ENCODE data around the gene LRRC59.
"Not testable (repeated sequence)": the region's sequence is repeated elsewhere in the genome, so short reads cannot be mapped to it uniquely, and the experiment has no call there.

LRRC59 gene

DNA sequence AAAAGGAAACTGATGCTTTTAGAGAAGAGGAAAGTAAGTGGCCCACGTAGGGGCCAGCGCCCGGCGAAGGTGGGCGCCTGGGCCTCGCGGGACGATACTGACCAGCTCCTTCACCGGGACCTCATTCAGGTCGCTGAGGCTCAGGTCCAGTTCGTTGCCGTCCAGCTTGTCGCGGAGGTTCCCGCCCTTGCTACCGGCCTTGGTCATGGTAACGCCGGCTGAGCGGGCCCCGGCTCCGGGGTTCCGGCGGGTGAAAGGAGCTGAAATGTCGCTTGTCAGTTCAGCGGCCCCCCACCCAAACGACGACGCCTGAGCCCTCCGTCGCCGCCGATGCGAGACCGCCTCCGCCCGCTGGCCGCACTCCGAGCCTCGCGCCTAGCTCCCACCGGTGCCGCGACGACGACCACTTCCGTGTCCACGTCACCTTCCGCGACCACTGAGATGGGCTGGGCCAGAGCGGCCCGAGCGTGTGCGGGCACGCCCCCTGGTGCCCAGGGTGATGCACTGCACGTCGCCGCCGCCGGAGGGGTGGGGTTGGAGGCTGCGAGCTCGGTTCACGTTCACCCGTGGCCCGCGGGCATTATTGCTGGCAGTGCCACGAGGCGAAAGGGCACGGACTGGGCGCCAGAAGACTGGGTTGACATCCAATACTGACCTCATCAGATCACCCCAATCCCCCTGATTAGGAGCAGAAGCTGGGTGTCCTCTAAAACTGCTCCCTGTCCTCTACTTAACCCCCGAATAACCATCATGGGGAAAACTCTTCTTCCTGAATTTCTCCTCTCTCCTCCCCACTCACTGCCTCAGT lies at the start of gene LRRC59:
TSS of gene LRRC59 (minus strand) at position 413 of the 808 bp plus-strand sequence. CDS start at position 207, 206 bp downstream.
- DNase-seq = no peak

DNA sequence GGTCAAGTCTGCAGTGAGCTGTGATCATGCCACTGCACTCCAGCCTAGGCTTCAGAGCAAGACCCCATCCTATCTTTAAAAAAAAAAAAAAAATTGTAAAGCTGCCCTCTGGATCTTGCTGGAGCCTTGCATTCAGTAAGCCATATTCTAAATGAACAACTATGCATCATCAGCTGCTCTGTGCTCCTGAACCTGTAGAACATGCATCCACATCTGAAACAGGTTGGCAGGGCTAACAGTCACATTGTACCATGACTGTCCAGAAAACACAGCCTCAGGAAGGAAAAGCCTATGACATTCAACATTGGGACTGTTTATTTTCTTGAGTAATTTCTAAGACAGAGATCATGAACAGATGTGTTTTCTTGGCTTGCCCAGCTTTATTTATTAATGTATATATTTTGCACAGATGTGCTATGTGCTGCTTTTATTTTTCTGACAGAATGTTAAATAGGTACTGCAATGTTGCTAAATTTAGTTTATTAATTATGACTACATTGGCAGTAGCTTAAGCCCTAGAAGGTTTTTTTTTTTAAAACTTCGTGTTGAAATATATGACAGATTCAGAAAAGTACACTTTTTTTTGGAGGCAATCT lies 48.5 kb upstream of the LRRC59 start:
- no peak for DNase-seq

DNA sequence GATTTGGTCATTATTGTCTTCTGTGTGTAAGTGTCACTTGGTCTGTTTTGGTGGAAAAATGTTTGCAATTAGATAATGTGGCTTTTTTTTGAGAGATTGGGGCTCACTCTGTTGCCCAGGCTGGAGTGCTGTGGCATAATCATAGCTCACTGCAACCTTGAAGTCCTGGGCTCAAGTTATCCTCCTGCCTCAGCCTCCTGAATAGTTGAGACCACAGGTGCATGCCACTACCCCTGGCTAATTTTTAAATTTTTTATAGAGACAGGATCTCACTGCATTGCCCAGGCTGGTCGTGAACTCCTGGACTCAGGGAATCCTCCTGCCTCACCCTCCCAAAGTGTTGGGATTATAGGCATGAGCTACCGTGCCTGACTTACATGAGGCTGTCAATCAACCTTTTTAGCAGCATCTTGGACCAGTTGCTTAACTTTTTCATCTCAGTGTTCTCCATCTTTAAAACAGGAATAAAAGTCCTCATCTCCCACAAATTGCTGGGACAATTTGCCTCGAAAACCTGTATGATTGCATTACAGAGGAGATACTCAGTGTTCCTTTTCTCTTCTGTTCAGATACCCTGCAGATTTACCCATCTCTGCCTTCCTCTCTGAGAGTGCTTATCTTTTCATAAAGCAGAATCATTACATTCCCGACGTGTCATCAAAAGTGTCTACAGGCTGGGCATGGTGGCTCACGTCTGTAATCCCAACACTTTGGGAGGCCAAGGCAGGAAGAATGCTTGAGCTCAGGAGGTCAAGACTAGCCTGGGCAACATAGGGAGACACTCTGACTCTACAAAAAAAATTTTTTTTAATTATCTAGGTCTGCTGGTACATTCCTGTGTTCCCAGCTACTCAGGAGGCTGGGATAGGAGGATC lies 47.8 kb upstream of the LRRC59 start:
- DNase-seq = no peak

DNA sequence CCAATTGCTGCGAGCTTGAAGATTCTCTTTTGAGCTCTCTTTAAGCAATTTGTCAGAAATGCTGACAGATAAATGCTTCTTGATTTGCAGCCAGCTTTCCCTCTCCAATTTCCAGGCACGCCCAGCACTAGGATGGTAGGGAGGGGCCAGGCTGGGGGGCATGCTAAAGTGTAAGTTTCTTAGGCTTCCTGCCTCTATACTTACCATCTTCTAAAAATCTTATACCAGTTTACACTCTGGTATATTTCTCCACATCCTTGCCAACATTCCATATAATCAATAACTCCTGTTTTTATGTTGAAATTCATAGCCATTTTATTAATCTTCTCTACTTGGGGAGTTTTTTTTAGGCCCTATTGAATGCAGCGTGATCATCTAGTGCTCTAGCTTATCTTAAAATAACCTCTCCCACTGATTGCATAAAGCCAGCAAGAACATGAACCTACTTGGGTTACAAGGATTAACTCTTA lies 46.2 kb upstream of the LRRC59 start:
- no peak for DNase-seq

DNA sequence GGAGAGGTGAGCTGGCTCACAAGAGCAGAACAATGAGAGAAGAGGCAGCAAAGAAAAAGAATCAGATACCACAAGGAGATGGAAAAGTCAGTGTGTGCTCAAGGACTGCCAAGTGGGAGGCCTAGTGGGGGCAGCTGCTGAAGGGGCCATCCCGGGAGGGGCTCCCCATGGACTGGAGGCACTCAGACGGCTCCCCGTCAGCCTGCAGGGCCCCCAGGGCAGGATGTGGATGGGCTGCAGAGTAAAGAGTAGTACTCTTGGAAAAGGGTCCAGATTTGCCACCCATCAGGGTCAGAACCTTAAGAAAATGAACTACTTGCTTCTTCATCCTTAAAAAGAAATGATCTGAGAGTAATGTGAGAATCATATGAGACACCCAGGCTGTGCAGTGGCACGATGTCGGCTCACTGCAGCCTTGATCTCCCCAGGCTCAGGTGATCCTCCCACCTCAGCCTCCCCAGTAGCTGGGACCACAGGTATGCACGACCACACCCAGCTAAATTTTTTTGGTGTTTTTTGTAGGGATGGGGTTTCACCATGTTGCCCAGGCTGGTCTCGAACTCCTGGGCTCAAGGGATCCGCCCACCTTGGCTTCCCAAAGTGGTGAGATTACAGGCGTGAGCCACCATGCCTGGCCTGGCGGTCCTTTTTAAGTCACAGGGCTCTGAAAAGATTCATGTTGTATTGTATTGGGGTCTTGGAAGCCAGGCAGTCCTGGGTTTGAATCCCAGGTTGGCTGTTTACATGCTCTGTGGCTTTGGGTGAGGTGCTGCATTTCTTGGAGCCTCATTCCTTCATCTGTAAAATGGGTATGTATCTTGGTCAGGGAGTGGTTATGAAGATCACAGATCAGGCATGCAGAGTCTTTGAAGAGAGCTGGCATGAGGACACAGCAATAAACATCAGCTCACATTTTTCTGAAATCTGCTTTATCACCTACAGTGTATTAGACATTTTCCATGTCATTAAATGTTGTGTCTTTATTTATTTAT lies 43.8 kb upstream of the LRRC59 start:
- DNase-seq = no peak

DNA sequence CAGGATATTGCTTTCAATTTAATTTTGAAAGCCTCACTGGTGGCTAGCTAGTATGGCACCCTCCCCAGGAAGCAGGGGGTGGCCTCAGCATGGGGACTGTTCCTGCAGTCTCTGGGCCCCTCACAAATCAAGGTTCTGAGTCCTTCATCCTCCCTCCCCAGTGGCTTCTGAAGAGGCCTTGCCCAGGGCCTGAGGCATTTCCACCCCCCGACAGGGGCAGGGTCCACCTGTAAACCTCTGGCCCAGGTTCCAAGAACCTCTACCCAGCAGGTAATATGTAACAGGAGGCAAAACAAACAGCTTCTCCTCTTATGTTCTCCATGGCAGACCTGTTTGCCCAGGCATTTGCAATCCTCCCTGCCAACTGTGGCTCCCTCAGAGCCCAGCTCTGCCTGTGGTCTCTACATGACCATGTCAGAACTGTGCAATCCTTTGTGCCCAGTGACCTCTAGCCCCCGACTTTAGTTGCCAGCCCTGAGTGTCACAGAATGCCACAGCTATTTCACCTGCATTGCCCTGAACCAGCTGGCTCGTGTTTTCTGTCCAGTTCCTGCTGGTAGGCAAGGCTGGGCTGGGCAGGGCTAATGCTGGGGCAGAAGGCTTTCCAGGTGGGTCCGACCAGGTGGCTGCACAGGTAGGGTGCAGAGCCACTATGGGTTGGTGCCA lies 43.0 kb upstream of the LRRC59 start:
- peak; percentile 23 for DNase-seq

DNA sequence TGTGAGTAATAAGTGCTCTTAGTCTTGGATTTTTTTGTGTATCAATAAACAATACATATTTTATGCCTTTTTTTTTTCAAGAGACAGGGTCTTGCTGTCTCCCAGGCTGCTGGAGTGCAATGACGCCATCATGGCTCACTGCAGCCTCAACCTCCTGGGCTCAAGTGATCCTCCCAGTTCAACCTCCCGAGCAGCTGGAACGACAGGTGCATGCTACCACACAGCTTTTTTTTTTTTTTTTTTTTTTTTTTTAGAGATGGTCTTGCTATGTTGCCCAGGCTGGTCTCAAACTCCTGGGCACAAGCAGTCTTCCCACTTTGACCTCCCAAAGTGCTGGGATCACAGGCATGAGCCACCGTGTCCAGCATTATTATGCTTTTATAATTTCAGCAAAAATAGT lies 41.7 kb upstream of the LRRC59 start:
- DNase-seq = no peak

DNA sequence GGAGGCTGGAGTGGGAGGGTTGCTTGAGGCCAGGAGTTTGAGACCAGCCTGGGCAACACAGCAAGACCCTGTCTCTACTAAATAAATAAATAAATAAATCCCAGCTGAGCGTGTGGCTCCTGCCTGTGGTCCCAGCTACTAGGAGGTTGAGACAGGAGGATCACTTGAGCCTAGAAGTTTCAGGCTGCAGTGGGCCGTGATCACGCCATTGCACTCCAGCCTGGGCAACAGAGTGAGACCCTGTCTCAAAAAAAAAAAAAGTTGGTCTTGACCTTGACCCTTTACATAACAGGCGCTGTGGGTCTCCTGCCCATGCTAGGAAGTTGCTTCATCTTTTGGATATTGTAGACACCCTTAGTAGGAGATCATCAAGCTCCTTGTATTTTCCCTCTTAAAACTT lies 40.1 kb upstream of the LRRC59 start:
- no peak for DNase-seq

DNA sequence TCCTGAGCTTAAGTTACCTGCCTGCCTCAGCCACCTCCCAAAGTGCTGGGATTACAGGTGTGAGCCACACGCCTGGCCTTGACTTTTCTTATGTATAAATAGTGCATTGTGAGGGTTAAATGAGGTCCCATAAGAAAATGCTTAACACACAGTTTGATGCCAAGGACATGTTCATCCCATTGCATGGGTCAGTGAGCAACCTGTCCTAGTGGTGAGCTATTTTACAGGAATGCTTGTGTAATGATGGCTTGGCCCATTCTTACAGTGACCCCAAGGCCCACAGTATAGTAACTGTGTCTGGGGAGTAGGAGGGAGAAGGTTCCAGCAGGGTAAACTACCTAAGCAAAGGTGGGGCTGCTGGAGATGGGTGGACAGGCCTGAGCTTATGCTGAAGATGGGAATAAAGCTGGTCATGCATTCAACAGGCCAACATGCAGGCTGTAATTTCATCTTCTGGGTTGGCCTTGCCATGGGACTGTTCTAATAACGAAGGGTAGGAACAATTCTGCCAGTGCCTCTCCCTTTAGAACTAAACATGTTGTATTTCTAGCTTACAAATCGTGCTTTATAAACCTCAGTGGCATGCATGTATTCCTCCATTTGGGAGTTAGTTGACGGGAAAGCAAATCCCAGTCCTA lies 34.9 kb upstream of the LRRC59 start:
- no peak for DNase-seq

DNA sequence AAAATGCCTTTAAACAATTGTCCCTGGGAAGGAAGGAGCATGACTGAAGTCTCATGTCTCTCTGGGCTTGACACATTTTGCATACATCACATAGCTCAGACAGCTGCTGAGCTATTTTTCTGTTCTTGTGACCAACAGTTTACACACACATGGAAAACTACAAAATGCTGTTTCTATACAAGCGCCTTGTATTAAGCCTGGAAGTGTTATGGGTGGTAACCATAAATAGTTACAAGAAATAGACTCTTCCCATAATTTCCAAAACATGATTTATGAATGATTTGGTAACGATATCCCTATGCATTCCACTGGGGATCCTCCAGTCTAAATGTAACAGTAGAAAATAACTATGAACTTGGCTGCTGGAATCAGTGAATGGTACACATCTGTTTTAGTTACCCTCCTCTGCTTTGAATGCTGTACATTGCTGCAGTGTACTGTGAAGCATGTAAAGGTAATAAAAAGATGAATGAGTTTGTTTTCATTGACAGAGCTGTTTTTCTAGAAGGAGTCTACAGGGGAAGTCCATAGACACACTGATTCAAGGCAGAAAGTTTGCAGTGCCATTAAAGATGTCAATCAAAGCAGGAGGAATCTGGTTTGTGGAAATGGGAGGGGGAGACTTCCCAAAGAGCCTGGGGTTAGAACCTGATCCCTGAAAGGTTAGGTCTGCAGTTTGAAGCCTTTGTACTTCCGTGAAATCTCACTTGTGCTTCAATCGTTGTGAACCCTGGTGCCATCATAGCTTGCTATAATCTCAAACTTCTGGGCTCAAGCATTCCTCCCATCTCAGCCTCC lies 33.7 kb upstream of the LRRC59 start:
- DNase-seq = no peak

DNA sequence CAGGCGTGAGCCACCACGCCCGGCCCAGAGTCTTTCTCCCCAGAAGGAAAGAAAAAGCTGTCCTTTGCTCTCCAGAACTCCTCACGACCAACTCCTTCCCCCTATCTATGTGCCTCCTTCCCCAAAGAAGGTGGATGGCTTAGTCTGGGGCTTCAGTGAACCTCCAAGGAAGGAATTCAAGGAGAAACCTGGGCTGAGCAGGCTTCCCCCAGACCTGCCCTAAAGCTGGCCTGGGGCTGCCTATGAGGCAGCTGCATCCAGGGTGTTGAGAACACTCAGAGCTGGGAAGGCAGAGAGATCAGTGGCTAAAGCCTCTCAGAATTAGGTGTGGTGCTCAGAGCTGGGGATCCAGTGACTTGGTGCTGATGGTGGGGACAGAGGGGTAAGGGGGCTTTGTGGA lies 32.5 kb upstream of the LRRC59 start:
- no peak for DNase-seq

DNA sequence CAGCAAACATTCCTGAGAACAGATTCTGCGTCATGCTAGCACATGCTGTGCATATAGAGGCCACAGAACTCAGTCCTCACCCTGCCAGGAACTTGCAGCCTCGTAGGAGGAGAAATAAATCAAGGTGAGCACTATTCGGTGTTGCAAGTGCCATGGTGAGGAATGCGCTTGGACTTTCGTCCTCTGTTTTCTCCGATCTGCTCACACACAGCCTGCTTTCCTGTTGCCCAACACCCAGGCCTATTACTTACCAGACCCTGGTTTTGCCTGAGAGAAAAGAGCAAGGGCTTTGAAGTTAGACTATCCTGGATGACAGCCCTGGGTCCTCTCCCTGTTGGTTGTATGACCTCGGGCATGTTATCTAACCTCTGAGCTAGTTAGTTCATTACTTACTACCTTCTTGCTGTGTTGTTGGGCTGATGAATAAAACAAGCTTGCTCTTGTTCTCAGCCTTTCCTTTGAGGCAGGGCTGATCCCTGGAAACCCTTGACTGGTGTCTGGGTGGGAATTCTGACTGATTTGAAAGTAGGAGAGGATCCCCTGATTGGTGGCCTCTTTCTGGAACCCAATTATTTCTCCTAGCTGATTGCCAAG lies 31.6 kb upstream of the LRRC59 start:
- no peak for DNase-seq

DNA sequence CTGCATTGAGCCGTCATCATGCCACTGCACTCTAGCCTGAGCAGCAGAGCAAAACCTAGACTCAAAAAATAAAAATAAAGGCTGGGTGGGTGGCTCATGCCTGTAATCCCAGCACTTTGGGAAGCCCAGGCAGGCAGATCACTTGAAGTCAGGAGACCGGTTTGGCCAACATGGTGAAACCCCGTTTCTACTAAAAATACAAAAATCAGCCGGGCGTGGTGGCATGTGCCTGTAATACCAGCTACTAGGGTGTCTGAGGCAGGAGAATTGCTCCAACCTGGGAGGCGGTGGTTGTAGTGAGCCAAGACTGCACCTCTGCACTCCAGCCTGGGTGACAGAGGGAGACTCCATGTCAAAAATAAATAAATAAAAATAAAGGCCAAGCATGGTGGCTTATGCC lies 30.8 kb upstream of the LRRC59 start:
- DNase-seq = not testable (repeated sequence)

DNA sequence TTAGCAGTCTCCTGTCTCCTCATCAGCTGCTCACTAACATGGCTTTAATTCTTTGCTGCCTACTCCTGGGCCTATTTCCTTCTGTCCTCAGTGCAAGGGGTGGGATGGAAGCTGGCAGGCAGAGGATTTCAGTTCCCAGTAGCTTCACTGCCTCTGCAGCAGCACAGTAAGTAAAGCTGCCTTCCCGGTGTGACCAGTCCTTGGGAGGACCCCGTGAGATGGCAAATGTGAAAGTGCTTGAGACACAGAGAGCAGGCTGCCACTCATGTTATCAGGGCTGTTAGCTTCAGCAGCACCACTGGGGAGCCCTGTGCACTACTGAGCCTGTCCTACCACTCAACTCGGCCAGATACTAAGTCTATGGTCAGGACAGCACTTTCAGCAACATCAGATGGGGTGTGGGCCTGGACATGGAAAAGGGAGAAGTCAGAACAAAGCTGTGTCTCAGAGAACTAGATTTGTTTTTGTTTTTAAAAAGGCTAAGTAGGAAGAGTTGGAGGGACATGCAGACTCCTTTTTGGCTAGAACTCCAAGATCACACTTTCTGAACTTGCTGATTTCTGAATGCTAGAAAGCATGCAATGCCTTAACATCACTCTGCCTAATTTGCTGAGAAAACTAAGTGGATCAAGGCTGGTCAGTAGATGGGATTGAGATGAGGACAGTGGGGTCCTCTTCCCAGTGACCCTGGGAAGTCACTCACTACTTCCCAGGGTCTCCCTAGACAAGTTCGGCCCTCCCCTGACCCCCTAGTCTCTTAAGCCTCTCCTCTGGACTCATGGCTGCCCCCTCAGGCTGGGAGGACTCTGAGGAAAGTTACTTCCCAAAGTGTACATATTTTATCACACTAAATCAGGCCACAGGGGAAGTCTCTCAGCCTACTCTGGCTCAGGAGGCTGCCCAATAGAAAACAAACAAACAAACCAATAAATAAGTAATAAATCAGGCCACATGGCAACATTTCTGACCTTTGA lies 29.8 kb upstream of the LRRC59 start:
- no peak for DNase-seq

DNA sequence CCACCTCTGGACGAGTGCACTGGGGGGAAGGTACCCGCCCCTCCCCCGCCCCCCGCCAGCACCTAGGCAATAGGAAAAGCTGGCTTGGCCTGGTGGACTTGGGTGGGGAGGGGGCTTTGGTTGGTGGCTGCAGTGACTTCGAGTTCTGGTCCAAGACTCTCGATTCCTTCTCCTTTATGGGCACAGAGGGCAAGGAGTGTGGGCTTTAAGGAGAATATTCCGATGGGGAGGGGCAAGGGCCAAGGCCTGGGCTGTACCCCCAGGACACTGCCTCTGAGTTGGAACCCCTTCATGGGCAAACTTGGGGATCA lies 29.1 kb upstream of the LRRC59 start:
- no peak for DNase-seq

DNA sequence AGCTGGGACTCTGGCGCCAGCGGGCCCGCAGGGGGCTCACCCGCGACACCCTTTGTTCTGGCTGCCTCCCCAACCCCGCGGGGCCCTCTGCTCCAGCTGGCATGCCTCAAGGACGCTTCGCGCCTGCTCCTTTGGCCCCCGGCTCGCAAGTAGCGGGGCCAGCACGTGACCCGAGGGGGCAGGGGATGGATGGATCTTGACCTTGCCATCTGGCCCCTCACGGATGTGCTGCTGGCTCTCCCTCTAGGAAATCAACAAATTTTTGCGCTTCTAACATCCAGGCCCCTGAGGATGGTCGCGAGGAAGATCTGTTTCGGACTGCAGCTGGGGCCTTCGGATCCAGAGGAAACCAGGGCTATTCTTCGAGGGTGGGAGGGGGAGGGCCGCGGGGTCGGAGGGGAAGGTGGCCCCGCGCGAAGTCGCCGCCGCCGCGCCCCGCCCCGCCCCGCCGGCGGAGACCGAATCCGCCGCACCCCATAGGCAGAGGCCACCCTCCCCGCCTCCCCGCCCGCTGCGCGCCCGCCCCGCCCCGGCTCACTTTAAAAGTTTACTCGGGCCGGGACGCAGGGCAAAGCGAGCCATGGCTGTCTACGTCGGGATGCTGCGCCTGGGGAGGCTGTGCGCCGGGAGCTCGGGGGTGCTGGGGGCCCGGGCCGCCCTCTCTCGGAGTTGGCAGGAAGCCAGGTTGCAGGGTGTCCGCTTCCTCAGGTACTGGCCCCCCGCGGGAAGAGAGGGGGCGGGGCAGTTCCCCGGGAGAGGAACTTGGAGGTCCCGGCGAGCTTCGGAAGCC lies 28.6 kb upstream of the LRRC59 start, which contains the start of gene ACSF2:
TSS of gene ACSF2 (plus strand) at position 537 of the 790 bp plus-strand sequence. CDS start at position 581, 44 bp downstream.
- no peak for DNase-seq

DNA sequence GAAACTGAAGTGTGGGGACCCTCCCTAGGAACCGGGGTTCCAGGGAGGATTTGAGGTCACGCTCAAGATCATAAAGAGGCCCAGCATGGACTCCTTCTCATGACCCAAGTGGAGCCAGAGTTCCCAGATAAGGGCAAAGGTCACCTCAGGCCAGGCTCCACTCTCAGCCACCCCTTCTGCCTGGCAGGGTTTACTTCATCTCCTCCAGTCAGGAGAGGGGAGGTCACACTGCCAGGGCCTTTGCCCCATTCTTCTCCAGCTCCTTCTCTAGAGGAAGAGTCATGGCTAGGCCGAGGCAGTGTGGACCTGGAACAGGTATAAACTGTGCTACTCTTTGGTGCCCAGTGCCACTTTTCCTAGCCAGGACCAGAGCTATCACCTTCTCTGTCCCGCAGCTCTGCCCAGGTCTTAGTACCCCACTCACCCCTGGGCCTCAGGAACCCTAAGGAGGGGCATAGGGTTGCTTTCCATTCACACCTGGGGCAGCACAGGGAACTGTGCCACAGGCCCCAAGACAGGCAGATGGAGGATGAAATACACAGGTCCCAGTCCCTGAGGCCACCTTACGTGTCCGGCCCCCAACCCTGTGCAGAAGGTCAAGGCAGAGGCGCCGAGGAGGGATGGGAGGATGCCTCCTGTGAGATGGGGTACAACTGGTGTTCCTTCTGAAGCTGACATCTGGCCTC lies 27.8 kb upstream of the LRRC59 start:
- no peak for DNase-seq

Data from NCI-H2081 treated with DMSO at 0.1 percent for 48 hours (cell line).